Activated T-helper 1 cell treated with anti-CD3 and anti-CD28 coated beads, Interleukin-12 subunit alpha, Interleukin-12 subunit beta, Interleukin-2, Interleukin-4 antibody, amounts not matched to agents 30 ng/mL and 10 ng/mL and 1 ng/mL, durations not matched to agents 14 hours and 24 hours and 36 hours (primary cell): ENCODE data around the gene IPCEF1. TPM values are rescaled to one million over a fixed set of nuclear protein-coding genes. Genes with fewer than 3 reads are reported as not detected.

ENCODE experiments used
- DNase-seq: peaks from one replicate; pipeline ENCODE4 v3.0.0; 2021; ENCODE audit warnings: low spot score
- H3K27ac Mint-ChIP-seq: one replicate; pipeline ENCODE4 v1.8.0; 2021; ENCODE audit warnings: mild to moderate bottlenecking, mixed read lengths
- H3K27me3 Mint-ChIP-seq: one replicate; pipeline ENCODE4 v1.8.0; 2022; ENCODE audit warnings: mild to moderate bottlenecking, moderate library complexity, mixed read lengths; ENCODE audit not compliant: insufficient read depth
- H3K36me3 Mint-ChIP-seq: one replicate; pipeline ENCODE4 v1.8.0; 2021; ENCODE audit warnings: low read depth, mixed read lengths
- H3K4me1 Mint-ChIP-seq: one replicate; pipeline ENCODE4 v1.8.0; 2021; ENCODE audit warnings: low read depth, mixed read lengths
- H3K4me3 Mint-ChIP-seq: one replicate; pipeline ENCODE4 v1.8.0; 2021; ENCODE audit warnings: mild to moderate bottlenecking, moderate library complexity, mixed read lengths
- H3K9me3 Mint-ChIP-seq: one replicate; pipeline ENCODE4 v1.8.0; 2021; ENCODE audit warnings: mixed read lengths
- intact Hi-C: fragments of 100-400 bp; cut with micrococcal nuclease; formaldehyde crosslinking; loops from one replicate; pipeline ENCODE4 v1.15.1; 2024
- total RNA-seq: library from RNA; stranded (reverse); gene quantifications from 2 replicates; pipeline ENCODE4 v1.2.3, GENCODE V29; 2022

The IPCEF1 gene
- total RNA-seq, 1 donor from 2014 or later = 4.2 TPM

DNA sequence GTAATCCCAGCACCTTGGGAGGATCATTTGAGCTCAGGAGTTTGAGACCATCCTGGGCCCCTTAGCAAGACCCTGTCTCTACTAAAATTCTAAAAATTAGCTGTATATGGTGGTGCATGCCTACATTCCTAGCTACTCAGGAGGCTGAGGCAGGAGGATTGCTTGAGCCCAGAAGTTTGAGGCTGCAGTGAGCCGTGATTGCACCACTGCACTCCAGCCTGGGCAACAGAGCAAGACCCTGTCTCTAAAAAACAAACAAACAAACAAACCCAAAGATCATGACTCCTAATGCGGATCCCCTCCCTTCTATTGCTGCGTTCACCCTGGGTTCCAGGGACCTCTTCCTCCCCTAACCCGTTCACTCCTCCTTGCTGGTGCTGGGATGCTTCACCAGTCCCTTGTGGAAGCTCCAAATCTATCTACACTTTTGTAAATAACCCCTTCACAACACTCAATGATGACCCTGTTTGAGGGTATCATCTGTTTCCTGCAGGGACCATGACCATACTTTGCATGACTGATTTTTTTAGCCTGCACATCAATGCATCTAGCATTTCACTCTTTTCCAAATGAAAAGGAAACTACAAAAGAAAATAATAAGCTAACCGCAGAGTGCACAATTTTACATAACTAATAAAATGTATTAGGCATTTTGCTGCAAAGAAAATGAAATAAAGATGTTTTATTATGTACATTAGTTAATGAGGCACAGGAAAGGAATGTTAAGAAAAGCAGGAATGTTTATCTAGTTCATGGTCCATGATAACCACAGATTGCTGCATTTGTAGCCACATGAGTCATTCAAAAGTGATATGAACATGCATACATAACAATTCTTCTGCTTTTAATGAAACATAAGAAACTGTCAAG, 30.5 kb upstream of the IPCEF1 start:
- H3K36me3 Mint-ChIP-seq = no peaks in the 10 kb centered on the region
- no peak overlapping the region for H3K4me3 Mint-ChIP-seq
- no peak for DNase-seq
- peaks cover 5% of the 10 kb centered on the region for H3K27me3 Mint-ChIP-seq
- H3K9me3 Mint-ChIP-seq = no peaks in the 10 kb centered on the region
- no peaks in the 10 kb centered on the region for H3K4me1 Mint-ChIP-seq
- H3K27ac Mint-ChIP-seq = no peak overlapping the region
- intact Hi-C loops = no loop called here

- H3K9me3 Mint-ChIP-seq = no peaks in the 10 kb centered on the region
- no peaks in the 10 kb centered on the region for H3K36me3 Mint-ChIP-seq
- peaks cover 3% of the 10 kb centered on the region for H3K27me3 Mint-ChIP-seq
- no peaks in the 10 kb centered on the region for H3K4me1 Mint-ChIP-seq
- intact Hi-C loops = no loop called here
- DNase-seq = no peak
- no peak overlapping the region for H3K27ac Mint-ChIP-seq
- no peak overlapping the region for H3K4me3 Mint-ChIP-seq
These were observed 27.6 kb upstream of the IPCEF1 start for GRCh38 chr6:154384191-154384590.

DNA sequence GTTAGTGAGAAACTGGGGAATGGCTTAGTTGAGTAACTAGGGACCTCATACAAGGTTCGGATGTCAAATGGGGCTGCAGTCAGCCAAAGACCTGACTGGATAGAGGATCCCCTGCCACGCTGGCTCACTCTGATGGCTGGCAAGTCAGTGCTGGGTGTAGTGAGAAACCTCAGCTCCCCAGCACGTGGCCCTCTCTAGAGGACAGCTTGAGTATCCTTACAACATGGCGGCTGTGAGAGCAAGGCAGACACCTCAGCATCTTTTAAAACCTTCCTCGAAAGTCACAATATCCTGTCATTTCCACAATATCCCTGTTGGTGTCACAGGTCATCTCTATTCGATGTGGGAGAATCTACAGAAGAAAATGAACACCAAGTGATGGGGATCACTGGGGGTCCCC, 26.7 kb upstream of the IPCEF1 start:
- H3K27me3 Mint-ChIP-seq = peaks cover 3% of the 10 kb centered on the region
- intact Hi-C loops = no loop called here

GRCh38 chr6:154382740-154383139, 26.1 kb upstream of the IPCEF1 start:
- no peak for DNase-seq
- Mint-ChIP-seq H3K4me3 (no peak overlapping the region), H3K9me3 (no peaks in the 10 kb centered on the region), H3K27me3 (peaks cover 3% of the 10 kb centered on the region), H3K27ac (no peak overlapping the region), H3K4me1 (no peaks in the 10 kb centered on the region), H3K36me3 (no peaks in the 10 kb centered on the region)
- intact Hi-C loops = no loop called here

More for the DNA sequence above, 26.7 kb upstream of the IPCEF1 start:
- Mint-ChIP-seq H3K4me1 (no peaks in the 10 kb centered on the region), H3K9me3 (no peaks in the 10 kb centered on the region), H3K36me3 (no peaks in the 10 kb centered on the region), H3K4me3 (no peak overlapping the region), H3K27ac (no peak overlapping the region)
- DNase-seq = no peak

GRCh38 chr6:154381548-154381947, 24.9 kb upstream of the IPCEF1 start:
- Mint-ChIP-seq H3K27ac (no peak overlapping the region), H3K4me1 (no peaks in the 10 kb centered on the region), H3K9me3 (no peaks in the 10 kb centered on the region), H3K27me3 (no peaks in the 10 kb centered on the region), H3K36me3 (no peaks in the 10 kb centered on the region), H3K4me3 (no peak overlapping the region)
- intact Hi-C loops = no loop called here
- no peak for DNase-seq

DNA sequence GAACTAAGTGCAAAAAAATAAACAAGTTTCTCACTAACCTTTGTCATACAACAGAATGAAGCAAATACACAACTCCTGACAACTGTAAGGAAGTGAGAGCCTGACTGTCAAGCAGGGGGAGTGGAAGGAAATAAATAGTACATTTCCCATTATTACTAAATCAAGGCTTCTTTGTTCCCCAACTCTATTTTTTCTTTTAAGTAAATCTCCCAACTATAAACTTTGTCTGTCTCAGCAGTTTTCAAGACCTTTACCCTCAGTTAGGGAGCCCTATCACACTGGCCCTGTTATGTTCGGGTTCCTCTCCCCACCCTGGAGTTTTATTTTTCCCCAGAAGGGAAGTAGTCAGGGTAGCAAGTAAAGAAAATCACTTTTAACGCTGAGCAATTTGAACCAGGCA, 24.1 kb upstream of the IPCEF1 start:
- Mint-ChIP-seq H3K36me3 (no peaks in the 10 kb centered on the region), H3K4me1 (no peaks in the 10 kb centered on the region), H3K27ac (no peak overlapping the region), H3K4me3 (no peak overlapping the region), H3K27me3 (no peaks in the 10 kb centered on the region), H3K9me3 (no peaks in the 10 kb centered on the region)
- DNase-seq = no peak
- intact Hi-C loops = no loop called here

DNA sequence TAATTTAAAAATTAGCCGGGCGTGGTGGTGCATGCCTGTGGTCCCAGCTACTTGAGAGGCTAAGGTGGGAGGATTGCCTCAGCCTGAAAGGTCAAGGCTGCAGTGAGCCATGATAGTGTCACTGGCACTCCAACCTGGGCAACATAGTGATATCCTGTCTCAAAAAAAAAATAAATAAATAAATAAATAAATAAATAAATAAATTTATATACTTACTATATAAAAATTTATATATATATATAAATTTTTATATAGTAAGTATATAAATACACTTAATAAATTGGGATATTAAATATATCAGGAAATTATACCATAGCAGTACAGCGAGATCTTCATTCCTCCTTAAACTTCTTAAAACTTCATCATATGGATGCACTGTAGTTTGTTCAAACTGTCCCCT, 23.0 kb upstream of the IPCEF1 start:
- H3K4me3 Mint-ChIP-seq = no peak overlapping the region
- H3K27me3 Mint-ChIP-seq = no peaks in the 10 kb centered on the region
- no peak for DNase-seq
- no peaks in the 10 kb centered on the region for H3K36me3 Mint-ChIP-seq
- intact Hi-C loops = no loop called here
- no peaks in the 10 kb centered on the region for H3K9me3 Mint-ChIP-seq
- H3K27ac Mint-ChIP-seq = no peak overlapping the region
- no peaks in the 10 kb centered on the region for H3K4me1 Mint-ChIP-seq

- Mint-ChIP-seq H3K27me3 (no peaks in the 10 kb centered on the region), H3K36me3 (no peaks in the 10 kb centered on the region), H3K9me3 (no peaks in the 10 kb centered on the region), H3K4me1 (no peaks in the 10 kb centered on the region), H3K4me3 (no peak overlapping the region), H3K27ac (no peak overlapping the region)
- intact Hi-C loops = no loop called here
- no peak for DNase-seq
These were observed 21.9 kb upstream of the IPCEF1 start for GRCh38 chr6:154378518-154378917.

- no peaks in the 10 kb centered on the region for H3K4me1 Mint-ChIP-seq
- H3K4me3 Mint-ChIP-seq = no peak overlapping the region
- H3K27me3 Mint-ChIP-seq = no peaks in the 10 kb centered on the region
- H3K9me3 Mint-ChIP-seq = no peaks in the 10 kb centered on the region
- no peak for DNase-seq
- intact Hi-C loops = no loop called here
- no peaks in the 10 kb centered on the region for H3K36me3 Mint-ChIP-seq
- no peak overlapping the region for H3K27ac Mint-ChIP-seq
These were observed 21.1 kb upstream of the IPCEF1 start for GRCh38 chr6:154377726-154378125.

- Mint-ChIP-seq H3K36me3 (no peaks in the 10 kb centered on the region), H3K27ac (no peak overlapping the region), H3K27me3 (no peaks in the 10 kb centered on the region), H3K4me1 (no peaks in the 10 kb centered on the region), H3K9me3 (no peaks in the 10 kb centered on the region), H3K4me3 (no peak overlapping the region)
- DNase-seq = no peak
- intact Hi-C loops = no loop called here
These were observed 17.4 kb upstream of the IPCEF1 start for GRCh38 chr6:154373971-154374370.

DNA sequence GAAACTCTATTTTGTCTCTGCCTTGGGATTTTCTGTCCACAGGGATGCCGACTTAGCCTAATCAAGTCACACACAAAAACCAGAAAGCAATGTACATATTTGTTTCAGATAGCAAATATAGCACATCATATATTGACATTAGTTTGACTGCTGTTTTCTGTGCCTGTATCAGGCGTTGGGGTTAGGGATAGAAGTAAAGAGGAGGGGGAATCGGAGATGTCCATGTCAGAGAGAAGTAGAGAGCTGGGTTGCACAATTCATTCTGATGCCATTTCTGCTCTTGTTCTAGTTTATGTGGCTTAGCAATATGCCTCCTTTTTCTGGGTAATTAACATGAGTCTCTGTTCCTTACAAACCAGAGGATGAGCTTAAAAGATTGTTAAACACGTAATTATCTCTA, 14.7 kb upstream of the IPCEF1 start:
- H3K27ac Mint-ChIP-seq = no peak overlapping the region
- H3K4me3 Mint-ChIP-seq = no peak overlapping the region
- no peaks in the 10 kb centered on the region for H3K4me1 Mint-ChIP-seq
- intact Hi-C loops = no loop called here
- H3K9me3 Mint-ChIP-seq = no peaks in the 10 kb centered on the region
- no peak for DNase-seq
- no peaks in the 10 kb centered on the region for H3K27me3 Mint-ChIP-seq
- H3K36me3 Mint-ChIP-seq = no peaks in the 10 kb centered on the region

- DNase-seq = no peak
- Mint-ChIP-seq H3K4me1 (no peaks in the 10 kb centered on the region), H3K4me3 (no peak overlapping the region), H3K27ac (no peak overlapping the region), H3K36me3 (no peaks in the 10 kb centered on the region), H3K27me3 (no peaks in the 10 kb centered on the region), H3K9me3 (no peaks in the 10 kb centered on the region)
- intact Hi-C loops = loop anchor here (1.0 kb wide), 1 partner anchor 216 kb away; no protein-coding TSS in a partner anchor
These were observed 13.9 kb upstream of the IPCEF1 start for GRCh38 chr6:154370545-154370944.

- no peaks in the 10 kb centered on the region for H3K36me3 Mint-ChIP-seq
- no peak overlapping the region for H3K27ac Mint-ChIP-seq
- no peaks in the 10 kb centered on the region for H3K9me3 Mint-ChIP-seq
- no peak for DNase-seq
- intact Hi-C loops = no loop called here
- peaks cover 4% of the 10 kb centered on the region for H3K27me3 Mint-ChIP-seq
- no peak overlapping the region for H3K4me3 Mint-ChIP-seq
- H3K4me1 Mint-ChIP-seq = no peaks in the 10 kb centered on the region
These were observed 11.5 kb upstream of the IPCEF1 start for GRCh38 chr6:154367839-154368695.
